T-cell (primary cell): Measurements from ENCODE around the gene KCNA5. TPM values are rescaled to one million over a fixed set of nuclear protein-coding genes. Genes with fewer than 3 reads are reported as not detected.
A peak's percentile ranks its signal among the peaks of the same experiment; 100 is the strongest.

ENCODE experiments used
- ATAC-seq, 4 experiments: fragments of 200-7000 bp in 3 of 4; fragments of 150-1000 bp in 1 of 4; cut with Tn5 transposase; replicated peaks in 1 of 4; 1 replicate in 3 of 4; 2 replicates in 1 of 4; pipeline ENCODE4 v1.10.0; 2021; ENCODE audit warnings: moderate library complexity in 3 of 4, mild to moderate bottlenecking in 2 of 4, moderate number of reproducible peaks in 1 of 4
- CTCF ChIA-PET, 2 donors: fragments of 300-600 bp; sonication (Branson Sonifier 250); formaldehyde crosslinking; loops; one replicate each; lab custom pipeline; 2022; ENCODE audit warnings: antibody characterized with exemption in 2 of 2; lab: Charles Lee
- POLR2A ChIA-PET, 2 donors: fragments of 300-600 bp; sonication (Branson Sonifier 250); formaldehyde crosslinking; loops; one replicate each; lab custom pipeline; 2022; ENCODE audit warnings: antibody characterized with exemption in 2 of 2; lab: Charles Lee
- DNase-seq, 35 experiments: peaks; one replicate each; pipeline versions ENCODE4 v3.0.0 to v3.0.0-alpha.2; 2013 to 2023
- H3K27ac ChIP-seq: one replicate; pipeline ENCODE4 v1.5.1; 2013; ENCODE audit warnings: low read length
- H3K27me3 ChIP-seq, 2 experiments: replicated peaks in 1 of 2; 1 replicate in 1 of 2; 2 replicates in 1 of 2; pipeline versions ENCODE4 v1.6.1 to v1.7.0; 2013; ENCODE audit warnings: low read length in 1 of 2, mixed read lengths in 1 of 2; ENCODE audit not compliant: control insufficient read depth in 2 of 2, insufficient read depth in 2 of 2; ENCODE audit errors: extremely low read depth in 1 of 2
- H3K36me3 ChIP-seq, 2 donors: 1 replicate in 1 of 2; 2 replicates in 1 of 2; pipeline versions ENCODE4 v1.6.1 to v1.7.0; 2013; ENCODE audit warnings: low read length in 1 of 2; ENCODE audit not compliant: control insufficient read depth in 2 of 2, insufficient read depth in 1 of 2; ENCODE audit errors: extremely low read depth in 1 of 2
- H3K4me1 ChIP-seq, 2 experiments: 1 replicate in 1 of 2; 2 replicates in 1 of 2; pipeline versions ENCODE4 v1.6.1 to v1.7.0; 2013; ENCODE audit warnings: low read length in 2 of 2, mixed read lengths in 1 of 2; ENCODE audit not compliant: insufficient read depth in 2 of 2, control insufficient read depth in 1 of 2; ENCODE audit errors: extremely low read depth in 1 of 2
- H3K4me3 ChIP-seq, 2 donors: 1 replicate in 1 of 2; 2 replicates in 1 of 2; pipeline versions ENCODE4 v1.5.1 to v1.7.0; 2013; ENCODE audit warnings: mild to moderate bottlenecking in 2 of 2, low read length in 1 of 2, moderate library complexity in 1 of 2; ENCODE audit not compliant: control insufficient read depth in 1 of 2; ENCODE audit errors: extremely low read depth in 1 of 2
- H3K9me3 ChIP-seq: 2 replicates; pipeline ENCODE4 v1.7.0; 2013
- H3K27ac Mint-ChIP-seq, 2 donors: one replicate each; pipeline ENCODE4 v1.8.0; 2020 to 2021; ENCODE audit warnings: mild to moderate bottlenecking in 2 of 2, mixed read lengths in 2 of 2
- H3K27me3 Mint-ChIP-seq, 2 donors: one replicate each; pipeline ENCODE4 v1.8.0; 2021 to 2022; ENCODE audit warnings: mixed read lengths in 2 of 2
- H3K36me3 Mint-ChIP-seq: one replicate; pipeline ENCODE4 v1.8.0; 2021; ENCODE audit warnings: mixed read lengths
- H3K4me1 Mint-ChIP-seq, 3 donors: one replicate each; pipeline ENCODE4 v1.8.0; 2020 to 2022; ENCODE audit warnings: mixed read lengths in 3 of 3, mild to moderate bottlenecking in 1 of 3
- H3K4me3 Mint-ChIP-seq, 3 donors: one replicate each; pipeline ENCODE4 v1.8.0; 2020 to 2022; ENCODE audit warnings: mild to moderate bottlenecking in 3 of 3, mixed read lengths in 3 of 3, moderate library complexity in 3 of 3
- H3K9me3 Mint-ChIP-seq, 3 donors: one replicate each; pipeline ENCODE4 v1.8.0; 2020 to 2022; ENCODE audit warnings: mixed read lengths in 3 of 3
- WGBS: methylation state at CpG from one replicate; pipeline ENCODE4 v1.1.5; 2013; ENCODE audit warnings: missing lambda C conversion rate; ENCODE audit not compliant: insufficient coverage; 5-methylcytosine and 5-hydroxymethylcytosine counted together
- total RNA-seq, 35 experiments: library from RNA in 6 of 35; stranded (reverse) in 6 of 35; fragments of 120-200 nt in 1 of 35; gene quantifications; one replicate each; pipeline versions ENCODE4 v1.2.1 to v1.2.4 and lab custom pipeline; 2013 to 2026

Gene KCNA5
- total RNA-seq, 5 donors from 2014 or later (not counting 1 experiment from before 2014, with no cell fraction given): not detected

DNA sequence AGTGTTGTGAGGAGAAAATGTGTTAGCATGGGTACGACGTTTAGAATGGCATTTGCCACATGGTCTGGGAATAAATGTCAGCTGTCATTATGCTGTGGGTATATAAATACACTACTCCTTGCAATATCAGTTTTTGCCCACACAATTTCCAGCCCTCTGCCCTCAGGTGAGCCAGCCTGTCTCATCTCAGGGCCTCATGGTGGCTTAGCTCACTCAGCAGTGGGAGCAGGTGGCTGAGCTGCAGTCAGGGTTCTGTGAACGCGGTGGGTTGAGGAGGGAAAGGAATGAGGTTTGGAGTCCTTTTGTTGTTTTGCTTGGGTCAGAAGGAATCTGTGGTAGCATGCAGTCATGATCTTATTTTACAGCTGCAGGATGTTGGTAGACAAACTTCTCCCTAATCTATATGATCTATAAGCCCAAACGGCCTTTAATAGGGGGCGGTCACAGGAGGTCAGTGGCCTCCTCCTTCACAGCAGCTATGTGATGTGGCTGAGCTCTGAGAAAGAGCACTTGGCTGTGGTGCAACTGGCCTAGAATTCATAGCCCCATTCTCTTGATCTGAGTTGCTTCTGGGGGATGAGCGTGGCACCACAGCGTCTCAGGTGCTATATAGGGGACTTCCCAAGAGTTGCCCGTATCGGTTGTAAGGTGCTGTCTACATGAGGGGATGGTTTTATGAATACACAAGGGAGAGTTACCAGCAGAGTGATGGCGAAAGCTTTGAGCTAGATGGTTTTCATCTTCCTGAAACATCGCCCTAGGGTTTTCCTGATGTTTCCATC is 27.8 kb upstream of the KCNA5 start:
- Histone ChIP-seq H3K4me1 (no peaks in the 10 kb centered on the region), H3K9me3 (no peaks in the 10 kb centered on the region), H3K36me3 (no peaks in the 10 kb centered on the region), H3K27me3 (peaks cover 0 to 16% of the 10 kb centered on the region in 2 experiments), H3K27ac (no peak overlapping the region), H3K4me3 (no peak overlapping the region)
- ATAC-seq (no peak), DNase-seq (no peak)
- ChIA-PET POLR2A (no interaction called here), CTCF (no interaction called here)
- Mint-ChIP-seq H3K4me3 (no peak overlapping the region), H3K4me1 (no peaks in the 10 kb centered on the region), H3K27ac (no peak overlapping the region), H3K9me3 (no peaks in the 10 kb centered on the region), H3K27me3 (peaks cover 13 to 15% of the 10 kb centered on the region in 2 donors), H3K36me3 (no peaks in the 10 kb centered on the region)
- 64% methylated on average over 6 of the region's 12 CpGs for WGBS

DNA sequence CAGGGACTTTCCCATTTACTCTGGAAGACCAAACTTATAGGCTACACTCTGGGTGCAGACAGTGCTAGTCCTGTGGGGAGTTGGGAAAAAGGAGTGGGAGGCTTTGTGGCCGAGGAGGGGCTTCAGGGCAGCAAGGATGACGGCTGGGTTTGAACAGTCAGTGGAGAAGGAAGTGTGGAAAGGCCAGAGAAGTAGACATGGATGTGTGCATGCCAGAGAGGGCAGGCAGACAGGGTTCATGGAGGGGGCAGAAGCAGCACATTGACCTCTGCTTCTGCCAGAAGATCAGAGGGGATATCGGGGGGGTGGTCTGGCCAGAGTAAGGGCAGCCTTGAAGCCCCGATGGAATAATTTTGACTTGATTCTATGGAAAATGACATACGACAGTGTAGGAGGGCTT is 27.2 kb upstream of the KCNA5 start:
- H3K27me3 Mint-ChIP-seq: peaks cover 13 to 17% of the 10 kb centered on the region in 2 donors
- DNase-seq (no peak), ATAC-seq (no peak)
- 72% methylated on average over 5 of the region's 5 CpGs for WGBS
- H3K4me3 Mint-ChIP-seq: no peak overlapping the region
- H3K9me3 ChIP-seq: no peaks in the 10 kb centered on the region
- no peaks in the 10 kb centered on the region for H3K9me3 Mint-ChIP-seq
- H3K36me3 ChIP-seq: no peaks in the 10 kb centered on the region
- no peak overlapping the region for H3K27ac ChIP-seq
- H3K4me3 ChIP-seq: no peak overlapping the region
- H3K27ac Mint-ChIP-seq: no peak overlapping the region
- CTCF ChIA-PET: no interaction called here
- no peaks in the 10 kb centered on the region for H3K4me1 Mint-ChIP-seq
- no peaks in the 10 kb centered on the region for H3K4me1 ChIP-seq
- no peaks in the 10 kb centered on the region for H3K36me3 Mint-ChIP-seq
- H3K27me3 ChIP-seq: peaks cover 0 to 18% of the 10 kb centered on the region in 2 experiments
- POLR2A ChIA-PET: no interaction called here

DNA sequence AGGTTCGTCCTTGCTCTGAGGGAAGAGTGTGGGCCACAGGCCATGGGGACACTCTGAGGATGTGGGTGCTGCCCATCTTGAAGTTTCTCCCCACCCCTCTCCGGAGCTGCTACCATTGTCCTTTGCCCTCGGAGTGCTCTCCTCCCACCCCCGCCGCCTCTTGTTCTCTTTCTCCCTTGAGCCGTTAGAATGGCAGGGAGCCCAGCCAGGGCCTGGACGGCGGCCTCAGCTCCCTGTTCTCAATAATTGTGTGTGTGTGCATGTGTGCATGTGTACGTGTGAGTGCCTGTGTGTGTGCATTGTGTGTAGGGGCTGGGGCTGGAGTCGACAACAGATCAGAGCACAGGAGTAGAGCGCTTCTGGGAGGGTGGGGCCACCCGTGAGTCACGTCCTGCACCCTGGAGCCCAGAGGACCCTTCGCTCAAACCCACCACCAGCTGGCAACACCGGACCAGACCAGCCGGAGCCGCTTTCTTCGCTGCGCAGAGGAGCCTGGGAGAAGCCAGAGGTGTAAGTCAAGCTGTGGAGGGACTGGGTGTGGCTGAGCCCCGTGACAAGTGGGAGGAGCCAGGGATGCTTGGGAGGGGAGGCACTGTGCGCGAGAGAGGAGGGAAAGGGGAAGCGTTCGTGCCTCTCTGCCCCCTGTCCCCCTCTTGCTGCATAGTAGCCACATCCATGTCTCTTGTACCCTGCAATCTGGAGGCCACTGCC is 25.9 kb upstream of the KCNA5 start:
- WGBS: 77% methylated on average over 10 of the region's 24 CpGs
- no peaks in the 10 kb centered on the region for H3K9me3 Mint-ChIP-seq
- Histone ChIP-seq H3K4me3 (no peak overlapping the region), H3K27ac (no peak overlapping the region), H3K27me3 (peaks cover 0 to 25% of the 10 kb centered on the region in 2 experiments), H3K36me3 (no peaks in the 10 kb centered on the region), H3K9me3 (no peaks in the 10 kb centered on the region), H3K4me1 (no peaks in the 10 kb centered on the region)
- H3K4me1 Mint-ChIP-seq: peaks cover 0 to 5% (median 0%) of the 10 kb centered on the region in 3 donors
- no peaks in the 10 kb centered on the region for H3K36me3 Mint-ChIP-seq
- H3K4me3 Mint-ChIP-seq: no peak overlapping the region
- H3K27ac Mint-ChIP-seq: no peak overlapping the region
- peaks cover 8 to 17% of the 10 kb centered on the region in 2 donors for H3K27me3 Mint-ChIP-seq
- CTCF ChIA-PET: no interaction called here
- DNase-seq: no peak
- POLR2A ChIA-PET: no interaction called here
- no peak for ATAC-seq

DNA sequence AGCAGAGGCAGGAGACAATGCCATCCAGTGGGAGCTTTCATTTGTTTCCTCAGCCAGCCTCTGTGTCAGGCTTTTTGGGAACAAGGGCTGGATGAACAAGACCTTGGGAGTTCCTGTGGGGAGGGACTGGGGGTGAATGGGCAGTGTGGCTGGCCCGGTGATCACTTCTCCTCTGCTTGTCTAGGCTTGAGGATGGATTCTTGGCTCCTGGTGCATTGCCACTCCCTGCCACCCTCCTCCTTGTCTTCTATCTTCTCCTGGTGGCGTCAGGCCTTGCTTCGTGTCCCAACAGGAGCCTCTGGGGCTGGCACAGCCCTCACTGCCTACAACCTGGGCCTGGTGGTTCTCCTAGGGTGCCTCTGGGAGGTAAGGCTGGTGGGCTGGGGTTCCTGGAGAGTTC is 25.0 kb upstream of the KCNA5 start:
- Mint-ChIP-seq H3K4me1 (peaks cover 0 to 5% (median 0%) of the 10 kb centered on the region in 3 donors), H3K27me3 (peaks cover 8 to 19% of the 10 kb centered on the region in 2 donors), H3K27ac (no peak overlapping the region), H3K36me3 (no peaks in the 10 kb centered on the region), H3K4me3 (no peak overlapping the region), H3K9me3 (no peaks in the 10 kb centered on the region)
- CTCF ChIA-PET: no interaction called here
- DNase-seq (no peak), ATAC-seq (no peak)
- Histone ChIP-seq H3K9me3 (no peaks in the 10 kb centered on the region), H3K27me3 (peaks cover 0 to 22% of the 10 kb centered on the region in 2 experiments), H3K27ac (no peak overlapping the region), H3K4me1 (no peaks in the 10 kb centered on the region), H3K36me3 (no peaks in the 10 kb centered on the region), H3K4me3 (no peak overlapping the region)
- WGBS: no CpG with 5 or more reads among the region's 3 CpGs
- POLR2A ChIA-PET: no interaction called here

DNA sequence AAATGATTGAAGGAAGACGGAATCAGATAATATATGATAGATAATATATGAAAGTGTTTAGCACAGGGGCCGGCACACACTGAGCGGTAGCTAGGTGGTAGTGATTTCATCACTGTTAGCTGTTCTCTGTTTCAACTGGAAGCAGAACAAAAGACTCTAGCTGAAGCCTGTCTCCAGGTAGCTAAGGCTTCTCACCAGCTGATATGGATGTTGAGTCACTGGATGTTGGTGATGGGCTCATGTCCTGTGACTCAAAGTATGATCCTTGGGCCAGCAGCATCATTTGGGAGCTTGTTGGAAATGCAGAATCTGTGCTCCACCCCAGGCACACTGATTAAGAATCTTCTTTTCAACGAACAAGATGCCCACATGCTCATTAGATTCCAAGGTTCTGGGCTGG is 21.7 kb upstream of the KCNA5 start:
- DNase-seq (no peak), ATAC-seq (no peak)
- no peaks in the 10 kb centered on the region for H3K36me3 ChIP-seq
- peaks cover 0 to 20% of the 10 kb centered on the region in 2 experiments for H3K27me3 ChIP-seq
- Mint-ChIP-seq H3K36me3 (no peaks in the 10 kb centered on the region), H3K4me3 (no peak overlapping the region), H3K9me3 (no peaks in the 10 kb centered on the region), H3K4me1 (peaks cover 0 to 5% (median 0%) of the 10 kb centered on the region in 3 donors), H3K27ac (no peak overlapping the region), H3K27me3 (peaks cover 12 to 29% of the 10 kb centered on the region in 2 donors)
- CTCF ChIA-PET: interaction anchor here (0.6 to 1.2 kb wide), 5 partner anchors 8 to 81 kb away, joined by 3 to 5 read pairs (median 3); no protein-coding TSS in a partner anchor
- H3K4me3 ChIP-seq: no peak overlapping the region
- H3K4me1 ChIP-seq: no peaks in the 10 kb centered on the region
- no peak overlapping the region for H3K27ac ChIP-seq
- POLR2A ChIA-PET: interaction anchor here in 1 of 2 donors (0.5 kb wide), 1 partner anchor 81 kb away, joined by 3 read pairs; no protein-coding TSS in a partner anchor
- no peaks in the 10 kb centered on the region for H3K9me3 ChIP-seq
- WGBS: 90% methylated on average over 2 of the region's 4 CpGs

DNA sequence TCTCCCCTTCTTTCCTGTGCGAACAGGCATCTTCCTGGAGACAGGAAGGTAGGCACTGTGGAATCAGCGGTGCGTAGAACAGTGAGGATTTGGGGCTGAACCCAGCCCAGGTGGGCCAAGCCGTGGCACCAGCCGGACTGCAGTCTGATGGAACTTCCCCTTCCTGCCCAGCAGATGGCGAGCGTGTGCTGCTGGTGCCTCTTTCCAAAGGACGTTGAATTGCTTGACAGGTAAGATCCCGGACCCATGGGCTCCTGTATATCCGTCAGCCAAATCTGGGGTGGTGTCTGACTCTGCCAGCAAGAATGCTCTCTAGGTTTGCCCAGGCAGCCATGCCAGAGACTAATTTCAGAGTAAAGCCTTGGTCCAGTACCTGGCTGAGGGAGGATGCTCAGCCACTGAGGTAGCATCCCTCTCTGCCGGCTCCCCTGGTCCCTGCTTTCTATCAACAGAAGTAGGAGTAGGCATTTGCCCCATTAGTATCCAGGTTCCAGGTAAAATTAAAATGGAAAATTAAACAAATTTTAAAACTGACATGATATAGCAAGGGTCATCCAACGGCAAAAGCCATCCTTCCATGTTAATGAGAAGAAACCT is 21.1 kb upstream of the KCNA5 start:
- Mint-ChIP-seq H3K9me3 (no peaks in the 10 kb centered on the region), H3K4me3 (no peak overlapping the region), H3K4me1 (peaks cover 0 to 5% (median 0%) of the 10 kb centered on the region in 3 donors), H3K27ac (no peak overlapping the region), H3K36me3 (no peaks in the 10 kb centered on the region), H3K27me3 (peaks cover 17 to 32% of the 10 kb centered on the region in 2 donors)
- no peaks in the 10 kb centered on the region for H3K9me3 ChIP-seq
- H3K4me1 ChIP-seq: no peaks in the 10 kb centered on the region
- 18% methylated on average over 10 of the region's 12 CpGs for WGBS
- H3K27me3 ChIP-seq: peaks cover 0 to 16% of the 10 kb centered on the region in 2 experiments
- POLR2A ChIA-PET: interaction anchor here in 1 of 2 donors (0.5 kb wide), 1 partner anchor 82 kb away, joined by 3 read pairs; no protein-coding TSS in a partner anchor
- no peak overlapping the region for H3K4me3 ChIP-seq
- H3K36me3 ChIP-seq: no peaks in the 10 kb centered on the region
- H3K27ac ChIP-seq: no peak overlapping the region
- ATAC-seq (peak in 2 of 4 experiments; percentile 44 to 51), DNase-seq (peak in 20 of 35 experiments; percentile 3 to 57 (median 10))
- CTCF ChIA-PET: interaction anchor here (0.9 to 1.2 kb wide), 4 partner anchors 9 to 62 kb away, joined by 3 to 5 read pairs (median 3); no protein-coding TSS in a partner anchor
